KMS-11 (cell line): Measurements from ENCODE around the gene CPVL.

ENCODE experiments used
- H2AFZ ChIP-seq: fragments of 200-600 bp; sonication (generic); 2 replicates; pipeline ENCODE4 v1.6.1; 2016; ENCODE audit warnings: antibody characterized with exemption, mixed run types, low read depth
- H3K27ac ChIP-seq: fragments of 200-600 bp; sonication (generic); 2 replicates; pipeline ENCODE4 v1.6.1; 2016; ENCODE audit warnings: mild to moderate bottlenecking, mixed run types
- H3K27me3 ChIP-seq: fragments of 200-600 bp; sonication (generic); 2 replicates; pipeline ENCODE4 v1.6.1; 2017; ENCODE audit warnings: mild to moderate bottlenecking, low read depth, mixed run types, moderate library complexity; ENCODE audit not compliant: insufficient read depth
- H3K36me3 ChIP-seq: fragments of 200-600 bp; sonication (generic); 2 replicates; pipeline ENCODE4 v1.6.1; 2017; ENCODE audit warnings: mild to moderate bottlenecking, mixed run types; ENCODE audit not compliant: insufficient read depth
- H3K4me1 ChIP-seq: fragments of 200-600 bp; sonication (generic); 2 replicates; pipeline ENCODE4 v1.6.1; 2016; ENCODE audit warnings: mild to moderate bottlenecking, low read depth, mixed run types; ENCODE audit not compliant: poor library complexity, severe bottlenecking
- H3K4me2 ChIP-seq: fragments of 200-600 bp; sonication (generic); 2 replicates; pipeline ENCODE4 v1.7.0; 2016; ENCODE audit warnings: mild to moderate bottlenecking, mixed run types
- H3K4me3 ChIP-seq: fragments of 200-600 bp; sonication (generic); IDR thresholded peaks from 2 replicates; pipeline ENCODE4 v1.6.1; 2017; ENCODE audit warnings: low read depth, low read length, mixed read lengths; ENCODE audit not compliant: insufficient read depth
- H3K79me2 ChIP-seq: fragments of 200-600 bp; sonication (generic); 2 replicates; pipeline ENCODE4 v1.6.1; 2016; ENCODE audit warnings: low read depth, mixed run types; ENCODE audit not compliant: insufficient read depth
- H3K9ac ChIP-seq: fragments of 200-600 bp; sonication (generic); 2 replicates; pipeline ENCODE4 v1.6.1; 2016; ENCODE audit warnings: mild to moderate bottlenecking, mixed run types
- H4K20me1 ChIP-seq: fragments of 200-600 bp; sonication (generic); 2 replicates; pipeline ENCODE4 v1.6.1; 2016; ENCODE audit warnings: mild to moderate bottlenecking, mixed run types; ENCODE audit not compliant: insufficient read depth
- CTCF ChIP-seq: fragments of 200-600 bp; sonication (generic); conservative IDR thresholded peaks from 2 replicates; pipeline ENCODE4 v1.6.1; 2017; ENCODE audit warnings: low read depth, mild to moderate bottlenecking, antibody characterized with exemption, low read length, moderate library complexity, mixed read lengths

The CPVL gene

GRCh38 chr7:29120955-29121354, 25.4 kb downstream of the CPVL start:
- no peak overlapping the region for H3K27ac ChIP-seq
- TF ChIP-seq CTCF, result no peak
- H4K20me1 ChIP-seq, result no peaks in the 10 kb centered on the region
- no peaks in the 10 kb centered on the region for H3K36me3 ChIP-seq
- no peak overlapping the region for H3K9ac ChIP-seq
- no peaks in the 10 kb centered on the region for H3K79me2 ChIP-seq
- no peaks in the 10 kb centered on the region for H3K4me1 ChIP-seq
- H3K4me3 ChIP-seq, result no peak overlapping the region
- H3K4me2 ChIP-seq, result no peak overlapping the region
- H3K27me3 ChIP-seq, result no peaks in the 10 kb centered on the region
- no peak overlapping the region for H2AFZ ChIP-seq

- H3K79me2 ChIP-seq, result no peaks in the 10 kb centered on the region
- H4K20me1 ChIP-seq, result no peaks in the 10 kb centered on the region
- no peaks in the 10 kb centered on the region for H3K36me3 ChIP-seq
- H3K4me2 ChIP-seq, result no peak overlapping the region
- no peak overlapping the region for H3K4me3 ChIP-seq
- H3K27ac ChIP-seq, result no peak overlapping the region
- H3K4me1 ChIP-seq, result no peaks in the 10 kb centered on the region
- H3K27me3 ChIP-seq, result no peaks in the 10 kb centered on the region
- TF ChIP-seq CTCF, result no peak
- H2AFZ ChIP-seq, result no peak overlapping the region
- H3K9ac ChIP-seq, result no peak overlapping the region
Observed at GRCh38 chr7:29119538-29119937, 26.8 kb downstream of the CPVL start.

- Histone ChIP-seq H4K20me1 (no peaks in the 10 kb centered on the region), H3K9ac (no peak overlapping the region), H3K4me3 (no peak overlapping the region), H2AFZ (no peak overlapping the region), H3K79me2 (no peaks in the 10 kb centered on the region), H3K36me3 (no peaks in the 10 kb centered on the region), H3K27ac (no peak overlapping the region), H3K4me1 (no peaks in the 10 kb centered on the region), H3K4me2 (no peak overlapping the region), H3K27me3 (no peaks in the 10 kb centered on the region)
- no peak for TF ChIP-seq CTCF
Observed at GRCh38 chr7:29116361-29117200, 29.8 kb downstream of the CPVL start.

- Histone ChIP-seq H2AFZ (no peak overlapping the region), H3K9ac (no peak overlapping the region), H3K4me2 (no peak overlapping the region), H4K20me1 (no peaks in the 10 kb centered on the region), H3K79me2 (no peaks in the 10 kb centered on the region), H3K4me1 (no peaks in the 10 kb centered on the region), H3K27me3 (no peaks in the 10 kb centered on the region), H3K27ac (no peak overlapping the region), H3K4me3 (no peak overlapping the region), H3K36me3 (no peaks in the 10 kb centered on the region)
- TF ChIP-seq CTCF, result no peak
Observed at GRCh38 chr7:29115753-29116152, 30.6 kb downstream of the CPVL start.
